ENCODE measurements around the gene TNS1.

- TF ChIP-seq CTCF (IDR thresholded peaks at IDR 0.05; ENCODE audit: poor library complexity) (no peak), EZH2 (IDR thresholded peaks at IDR 0.05; ENCODE audit: borderline replicate concordance) (no peak)
Measured at GRCh38 chr2:218022131-218022850, 19.5 kb upstream of the TNS1 start.

Measured in hepatocyte (in vitro differentiated cells).